Cardiac muscle cell (in vitro differentiated cells and primary cell): ENCODE data around the gene CHPF2. TPM values are rescaled to one million over a fixed set of nuclear protein-coding genes. Genes with fewer than 3 reads are reported as not detected.
A peak's percentile ranks its signal among the peaks of the same experiment; 100 is the strongest.

Experiments
- DNase-seq, 2 donors: peaks; one replicate each; pipeline versions ENCODE4 v3.0.0 to v3.0.0-alpha.2; 2010 to 2017; ENCODE audit warnings: low read depth in 1 of 2, low spot score in 1 of 2
- H3K27ac ChIP-seq: fragments of 200-600 bp; sonication (generic); 2 replicates; pipeline ENCODE4 v1.5.1; 2016
- H3K27me3 ChIP-seq: fragments of 200-600 bp; sonication (generic); 2 replicates; pipeline ENCODE4 v1.6.0; 2016; ENCODE audit warnings: control low read depth
- H3K36me3 ChIP-seq: fragments of 200-600 bp; sonication (generic); 2 replicates; pipeline ENCODE4 v1.5.1; 2016; ENCODE audit warnings: control low read depth
- H3K4me1 ChIP-seq: fragments of 200-600 bp; sonication (generic); 2 replicates; pipeline ENCODE4 v1.8.1; 2017; ENCODE audit warnings: low read depth, mild to moderate bottlenecking, mixed run types
- H3K4me3 ChIP-seq: fragments of 200-600 bp; sonication (generic); 2 replicates; pipeline ENCODE4 v1.5.1; 2016; ENCODE audit warnings: mild to moderate bottlenecking
- H3K9me3 ChIP-seq: fragments of 200-600 bp; sonication (generic); 2 replicates; pipeline ENCODE4 v1.5.1; 2017; ENCODE audit warnings: low read depth, mild to moderate bottlenecking, control low read depth
- polyA plus RNA-seq: library from polyadenylated mRNA; unstranded; fragments of >200 nt; fragmentation: Nextera tagmentation; extraction: Ambion mirVana; gene quantifications from 2 replicates; pipeline ENCODE4 v1.2.1, GENCODE V29; 2016
- total RNA-seq: library from RNA; depleted of rRNA; stranded (reverse); fragments of >200 nt; gene quantifications from 2 replicates; pipeline ENCODE4 v1.2.3, GENCODE V29; 2016
- TF ChIP-seq, protein P1 (sequence below): IDR thresholded peaks from 2 replicates; pipeline ENCODE4 v1.5.1; 2012; ENCODE audit warnings: low read depth, mild to moderate bottlenecking, low read length

CHPF2 gene
- total and polyA plus RNA-seq, 2 experiments from 2014 or later: 31.7 to 37.0 TPM

DNA sequence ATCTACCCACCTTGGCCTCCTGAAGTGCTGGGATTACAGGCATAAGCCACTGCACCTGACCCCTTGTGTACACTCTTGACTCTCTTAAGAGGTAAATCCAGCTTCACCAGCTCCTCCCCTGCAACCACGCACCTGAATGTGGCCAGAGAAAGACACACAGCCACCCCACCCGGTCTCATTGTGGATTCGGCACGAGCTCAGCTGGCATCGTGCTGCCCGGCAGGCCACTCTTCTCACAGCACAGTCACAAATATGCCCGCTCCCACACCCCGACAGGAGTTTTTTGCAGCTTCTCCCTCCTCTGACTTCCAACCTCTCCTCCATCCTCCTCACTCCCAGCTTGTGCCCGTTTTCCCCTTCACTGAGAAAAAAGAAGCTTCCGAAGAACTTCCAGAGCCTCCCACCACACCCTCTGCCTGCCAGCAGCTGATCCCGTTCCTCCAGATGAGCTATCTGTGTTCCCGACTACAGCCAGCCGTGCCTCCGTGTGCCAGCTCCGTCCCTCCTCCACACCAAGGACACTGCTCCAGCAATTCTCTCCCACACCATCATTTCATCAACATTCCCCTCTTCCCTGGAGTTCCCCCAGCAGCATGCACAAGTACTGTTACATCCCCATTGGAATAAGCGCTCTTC, 24.2 kb downstream of the CHPF2 start:
- Histone ChIP-seq H3K27ac (no peak overlapping the region), H3K4me1 (peaks cover 13% of the 10 kb centered on the region), H3K9me3 (no peaks in the 10 kb centered on the region), H3K27me3 (no peaks in the 10 kb centered on the region), H3K4me3 (no peak overlapping the region), H3K36me3 (no peaks in the 10 kb centered on the region)
- TF ChIP-seq, protein P1, sequence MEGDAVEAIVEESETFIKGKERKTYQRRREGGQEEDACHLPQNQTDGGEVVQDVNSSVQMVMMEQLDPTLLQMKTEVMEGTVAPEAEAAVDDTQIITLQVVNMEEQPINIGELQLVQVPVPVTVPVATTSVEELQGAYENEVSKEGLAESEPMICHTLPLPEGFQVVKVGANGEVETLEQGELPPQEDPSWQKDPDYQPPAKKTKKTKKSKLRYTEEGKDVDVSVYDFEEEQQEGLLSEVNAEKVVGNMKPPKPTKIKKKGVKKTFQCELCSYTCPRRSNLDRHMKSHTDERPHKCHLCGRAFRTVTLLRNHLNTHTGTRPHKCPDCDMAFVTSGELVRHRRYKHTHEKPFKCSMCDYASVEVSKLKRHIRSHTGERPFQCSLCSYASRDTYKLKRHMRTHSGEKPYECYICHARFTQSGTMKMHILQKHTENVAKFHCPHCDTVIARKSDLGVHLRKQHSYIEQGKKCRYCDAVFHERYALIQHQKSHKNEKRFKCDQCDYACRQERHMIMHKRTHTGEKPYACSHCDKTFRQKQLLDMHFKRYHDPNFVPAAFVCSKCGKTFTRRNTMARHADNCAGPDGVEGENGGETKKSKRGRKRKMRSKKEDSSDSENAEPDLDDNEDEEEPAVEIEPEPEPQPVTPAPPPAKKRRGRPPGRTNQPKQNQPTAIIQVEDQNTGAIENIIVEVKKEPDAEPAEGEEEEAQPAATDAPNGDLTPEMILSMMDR: no peak
- DNase-seq: no peak

DNA sequence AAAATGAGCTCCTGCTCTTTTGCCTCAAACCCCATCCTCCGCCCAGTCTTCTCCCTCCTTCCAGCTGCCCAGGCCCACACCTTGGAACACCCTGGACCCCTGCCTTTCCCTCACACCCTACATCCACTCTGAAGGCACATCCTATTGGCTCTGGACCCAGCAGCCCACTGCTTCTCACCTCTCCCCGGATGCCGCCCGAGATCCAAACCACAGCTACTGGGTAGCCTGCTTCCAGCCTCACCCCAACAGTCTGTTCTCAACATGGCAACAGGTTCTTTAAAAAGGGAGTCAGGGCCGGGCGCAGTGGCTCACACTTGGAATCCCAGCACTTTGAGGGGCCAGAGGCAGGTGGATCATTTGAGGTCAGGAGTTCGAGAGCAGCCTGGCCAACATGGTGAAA, 25.7 kb downstream of the CHPF2 start:
- no peak overlapping the region for H3K4me3 ChIP-seq
- H3K27ac ChIP-seq: no peak overlapping the region
- H3K36me3 ChIP-seq: no peaks in the 10 kb centered on the region
- TF ChIP-seq, protein P1: no peak
- no peaks in the 10 kb centered on the region for H3K27me3 ChIP-seq
- H3K4me1 ChIP-seq: peaks cover 6% of the 10 kb centered on the region
- no peaks in the 10 kb centered on the region for H3K9me3 ChIP-seq
- no peak for DNase-seq

DNA sequence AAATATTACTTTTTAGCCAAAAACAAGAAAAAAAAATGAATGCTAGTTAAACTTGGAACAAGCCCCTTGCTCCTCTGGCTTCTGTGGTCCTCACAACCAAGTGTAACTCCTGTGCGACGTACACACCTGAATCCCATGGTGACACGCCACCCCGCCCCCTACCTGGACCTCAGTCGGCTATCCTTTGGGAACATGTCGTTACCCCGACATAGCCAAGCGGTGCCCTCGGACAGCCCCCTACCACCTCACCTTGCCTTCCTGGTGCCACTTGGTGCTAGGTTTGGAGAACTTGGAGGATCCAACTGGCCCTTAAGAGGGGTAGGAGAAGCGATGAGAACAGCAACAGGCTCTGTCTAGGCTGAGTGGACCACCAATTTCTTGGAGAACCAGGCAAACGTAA, 28.2 kb downstream of the CHPF2 start:
- Histone ChIP-seq H3K4me3 (no peak overlapping the region), H3K27me3 (no peaks in the 10 kb centered on the region), H3K36me3 (no peaks in the 10 kb centered on the region), H3K27ac (no peak overlapping the region), H3K9me3 (no peaks in the 10 kb centered on the region), H3K4me1 (no peaks in the 10 kb centered on the region)
- TF ChIP-seq, protein P1: no peak
- no peak for DNase-seq

DNA sequence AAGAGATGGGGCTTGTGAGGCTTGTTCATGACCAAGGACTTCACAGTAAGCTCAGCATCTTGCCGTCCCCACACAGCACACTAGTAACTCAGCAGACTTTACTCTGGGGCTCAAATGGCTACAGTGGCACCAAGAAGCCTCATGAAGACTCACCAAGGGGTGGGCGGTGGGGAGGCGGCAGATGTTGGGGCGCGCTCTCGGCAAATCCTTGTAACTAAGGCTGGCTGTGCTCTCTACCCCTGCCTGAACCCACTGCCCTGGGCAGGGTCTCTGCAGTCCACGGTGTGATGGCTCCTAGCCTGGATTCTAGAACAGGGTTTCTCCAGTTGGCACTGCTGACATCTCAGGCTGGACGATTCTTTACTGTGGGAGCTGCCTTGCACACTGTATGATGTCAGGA, 28.6 kb downstream of the CHPF2 start:
- H3K27ac ChIP-seq: no peak overlapping the region
- no peaks in the 10 kb centered on the region for H3K4me1 ChIP-seq
- no peaks in the 10 kb centered on the region for H3K9me3 ChIP-seq
- H3K36me3 ChIP-seq: no peaks in the 10 kb centered on the region
- no peak overlapping the region for H3K4me3 ChIP-seq
- TF ChIP-seq, protein P1: no peak
- no peaks in the 10 kb centered on the region for H3K27me3 ChIP-seq
- no peak for DNase-seq

DNA sequence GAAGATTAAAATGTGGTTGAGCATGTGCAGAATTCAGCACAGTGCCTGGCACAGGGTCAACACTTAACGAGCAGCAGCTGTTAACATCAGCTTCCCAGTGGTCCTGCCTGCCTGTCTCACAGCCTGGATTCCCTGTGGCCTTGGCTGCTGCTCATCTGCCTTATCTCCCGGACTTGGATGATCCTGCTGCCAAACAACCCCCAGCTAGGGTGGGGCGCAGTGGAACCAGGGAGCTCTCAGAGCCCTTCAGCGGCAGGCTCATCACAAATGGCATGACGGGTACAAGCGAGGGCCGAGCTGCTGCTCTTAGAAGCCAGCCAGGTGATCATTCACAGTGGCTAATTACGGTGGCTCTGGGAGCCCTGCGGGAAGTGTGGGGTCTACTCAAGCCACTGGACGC, 29.2 kb downstream of the CHPF2 start:
- H3K9me3 ChIP-seq: no peaks in the 10 kb centered on the region
- no peaks in the 10 kb centered on the region for H3K36me3 ChIP-seq
- no peaks in the 10 kb centered on the region for H3K4me1 ChIP-seq
- TF ChIP-seq, protein P1: no peak
- peak in 1 of 2 donors; percentile 52 for DNase-seq
- H3K27ac ChIP-seq: no peak overlapping the region
- H3K27me3 ChIP-seq: no peaks in the 10 kb centered on the region
- no peak overlapping the region for H3K4me3 ChIP-seq

DNA sequence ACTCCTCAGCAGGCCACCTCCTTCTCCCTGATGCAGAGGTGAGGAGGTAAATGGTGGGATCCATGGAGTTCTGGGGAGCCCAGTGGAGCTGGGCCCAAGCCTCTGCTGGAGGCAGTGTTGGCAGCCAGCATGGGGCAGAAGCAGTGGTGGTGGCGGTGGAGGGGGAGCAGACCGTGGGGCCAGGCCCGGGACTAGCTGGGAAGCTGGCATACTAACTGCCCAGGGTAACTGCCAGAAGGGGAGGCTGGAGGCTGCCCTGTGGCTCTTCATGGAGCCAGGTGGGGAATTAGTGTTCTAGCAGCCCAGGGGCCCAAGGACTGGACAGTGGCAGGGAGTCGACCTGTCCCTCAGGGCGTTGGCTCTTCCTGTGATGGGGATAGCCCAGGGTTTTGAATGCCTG, 32.3 kb downstream of the CHPF2 start:
- Histone ChIP-seq H3K36me3 (no peaks in the 10 kb centered on the region), H3K4me1 (no peaks in the 10 kb centered on the region), H3K9me3 (no peaks in the 10 kb centered on the region), H3K27ac (no peak overlapping the region), H3K4me3 (no peak overlapping the region), H3K27me3 (no peaks in the 10 kb centered on the region)
- TF ChIP-seq, protein P1: no peak
- no peak for DNase-seq
